Esophagus squamous epithelium (tissue), 4 donors: ENCODE data around the gene GRIN3B.

Source experiments
- POLR2A ChIP-seq, 4 donors: fragments of 450-650 bp; IDR thresholded peaks; one replicate each; pipeline ENCODE4 v1.6.1; 2017; ENCODE audit warnings: antibody characterized with exemption in 4 of 4, mild to moderate bottlenecking in 4 of 4, moderate library complexity in 3 of 4
- TF ChIP-seq, protein P1 (sequence below), 6 experiments: fragments of 450-650 bp in 4 of 6; fragments of 200-600 bp in 2 of 6; sonication (generic) in 2 of 6; IDR thresholded peaks; one replicate each; pipeline ENCODE4 v1.5.1; 2016 to 2019; ENCODE audit warnings: antibody characterized with exemption in 6 of 6, mild to moderate bottlenecking in 4 of 6, moderate library complexity in 4 of 6

DNA sequence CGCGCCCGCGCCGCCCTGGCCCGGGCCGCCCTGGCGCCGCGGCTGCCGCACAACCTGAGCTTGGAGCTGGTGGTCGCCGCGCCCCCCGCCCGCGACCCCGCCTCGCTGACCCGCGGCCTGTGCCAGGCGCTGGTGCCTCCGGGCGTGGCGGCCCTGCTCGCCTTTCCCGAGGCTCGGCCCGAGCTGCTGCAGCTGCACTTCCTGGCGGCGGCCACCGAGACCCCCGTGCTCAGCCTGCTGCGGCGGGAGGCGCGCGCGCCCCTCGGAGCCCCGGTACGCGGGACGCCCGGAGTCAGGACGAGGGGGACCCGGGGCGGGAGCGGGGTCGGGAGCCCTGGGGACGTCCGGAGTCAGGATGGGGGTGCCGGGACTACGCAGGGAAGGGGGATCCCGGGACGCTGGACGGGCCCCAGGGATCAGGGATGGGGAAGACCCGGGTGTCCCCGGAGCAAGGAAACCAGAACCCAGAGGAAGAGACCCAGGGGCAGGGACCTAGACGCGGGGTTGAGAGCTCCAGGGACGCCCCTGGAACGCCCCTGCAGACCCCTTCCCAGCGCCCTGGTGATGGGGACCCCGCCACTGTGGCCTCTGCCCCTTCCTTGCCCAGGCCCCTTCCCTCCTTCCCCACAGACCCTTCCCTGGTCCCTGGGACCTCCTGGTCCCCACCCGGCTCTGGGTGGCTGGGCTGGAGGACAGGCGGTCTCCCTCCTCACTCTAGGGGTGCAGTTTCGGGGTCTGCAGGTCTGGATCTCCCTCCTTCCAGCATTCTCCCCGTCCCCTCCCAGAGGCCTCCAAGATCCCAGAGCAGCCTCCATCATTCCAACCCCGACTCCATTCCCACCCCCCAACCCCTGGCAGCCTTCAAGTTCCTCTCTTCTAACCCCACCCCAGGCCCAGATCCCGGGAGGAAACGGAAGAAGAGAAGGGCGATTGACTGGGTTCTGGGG is 645 bp downstream of the GRIN3B start:
- TF ChIP-seq, protein P1, sequence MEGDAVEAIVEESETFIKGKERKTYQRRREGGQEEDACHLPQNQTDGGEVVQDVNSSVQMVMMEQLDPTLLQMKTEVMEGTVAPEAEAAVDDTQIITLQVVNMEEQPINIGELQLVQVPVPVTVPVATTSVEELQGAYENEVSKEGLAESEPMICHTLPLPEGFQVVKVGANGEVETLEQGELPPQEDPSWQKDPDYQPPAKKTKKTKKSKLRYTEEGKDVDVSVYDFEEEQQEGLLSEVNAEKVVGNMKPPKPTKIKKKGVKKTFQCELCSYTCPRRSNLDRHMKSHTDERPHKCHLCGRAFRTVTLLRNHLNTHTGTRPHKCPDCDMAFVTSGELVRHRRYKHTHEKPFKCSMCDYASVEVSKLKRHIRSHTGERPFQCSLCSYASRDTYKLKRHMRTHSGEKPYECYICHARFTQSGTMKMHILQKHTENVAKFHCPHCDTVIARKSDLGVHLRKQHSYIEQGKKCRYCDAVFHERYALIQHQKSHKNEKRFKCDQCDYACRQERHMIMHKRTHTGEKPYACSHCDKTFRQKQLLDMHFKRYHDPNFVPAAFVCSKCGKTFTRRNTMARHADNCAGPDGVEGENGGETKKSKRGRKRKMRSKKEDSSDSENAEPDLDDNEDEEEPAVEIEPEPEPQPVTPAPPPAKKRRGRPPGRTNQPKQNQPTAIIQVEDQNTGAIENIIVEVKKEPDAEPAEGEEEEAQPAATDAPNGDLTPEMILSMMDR (IDR thresholded peaks at IDR 0.05), result no peak
- TF ChIP-seq POLR2A (IDR thresholded peaks at IDR 0.05), result no peak
